ENCODE measurements around the gene NXPH4.

NXPH4 gene

GRCh38 chr12:57229046-57229633, 12.5 kb downstream of the NXPH4 start:
- Histone ChIP-seq H3K27ac (no peak overlapping the region), H3K27me3 (ENCODE audit: control insufficient read depth, insufficient read depth, low read length) (peaks cover 6% of the 10 kb centered on the region), H3K79me2 (no peaks in the 10 kb centered on the region), H3K9me3 (ENCODE audit: control insufficient read depth, low read length) (no peaks in the 10 kb centered on the region), H3K36me3 (ENCODE audit: control insufficient read depth, insufficient read depth, low read length) (no peaks in the 10 kb centered on the region), H2AFZ (peak overlapping the region; percentile 89), H3K4me3 (ENCODE audit: low read depth, low read length) (no peak overlapping the region), H3K9ac (no peak overlapping the region), H3K4me2 (ENCODE audit: low read length) (no peak overlapping the region), H3K4me1 (peaks cover 15% of the 10 kb centered on the region)
- no peak for TF ChIP-seq CTCF (IDR thresholded peaks at IDR 0.05)

- H3K27me3 ChIP-seq (ENCODE audit: control insufficient read depth, insufficient read depth, low read length), result peaks cover 4% of the 10 kb centered on the region
- H2AFZ ChIP-seq, result peak within 1 kb of the TSS; percentile 89
- TF ChIP-seq CTCF (IDR thresholded peaks at IDR 0.05), result no peak
- no peak within 1 kb of the TSS for H3K9ac ChIP-seq
- H3K79me2 ChIP-seq, result no peaks in the 10 kb centered on the region
- no peaks in the 10 kb centered on the region for H3K36me3 ChIP-seq (ENCODE audit: control insufficient read depth, insufficient read depth, low read length)
- H3K4me3 ChIP-seq (ENCODE audit: low read depth, low read length), result peak within 1 kb of the TSS; percentile 80
- peak within 1 kb of the TSS; percentile 91 for H3K4me2 ChIP-seq (ENCODE audit: low read length)
- H3K4me1 ChIP-seq, result peaks cover 15% of the 10 kb centered on the region
- H3K27ac ChIP-seq, result peak within 1 kb of the TSS; percentile 37
- H3K9me3 ChIP-seq (ENCODE audit: control insufficient read depth, low read length), result no peaks in the 10 kb centered on the region
These were observed 13.2 kb downstream of the NXPH4 start, which contains the start of gene SHMT2 for GRCh38 chr12:57229634-57230380. SHMT2 (plus strand) TSS chr12:57229711; CDS start chr12:57229779, 68 bp downstream.

DNA sequence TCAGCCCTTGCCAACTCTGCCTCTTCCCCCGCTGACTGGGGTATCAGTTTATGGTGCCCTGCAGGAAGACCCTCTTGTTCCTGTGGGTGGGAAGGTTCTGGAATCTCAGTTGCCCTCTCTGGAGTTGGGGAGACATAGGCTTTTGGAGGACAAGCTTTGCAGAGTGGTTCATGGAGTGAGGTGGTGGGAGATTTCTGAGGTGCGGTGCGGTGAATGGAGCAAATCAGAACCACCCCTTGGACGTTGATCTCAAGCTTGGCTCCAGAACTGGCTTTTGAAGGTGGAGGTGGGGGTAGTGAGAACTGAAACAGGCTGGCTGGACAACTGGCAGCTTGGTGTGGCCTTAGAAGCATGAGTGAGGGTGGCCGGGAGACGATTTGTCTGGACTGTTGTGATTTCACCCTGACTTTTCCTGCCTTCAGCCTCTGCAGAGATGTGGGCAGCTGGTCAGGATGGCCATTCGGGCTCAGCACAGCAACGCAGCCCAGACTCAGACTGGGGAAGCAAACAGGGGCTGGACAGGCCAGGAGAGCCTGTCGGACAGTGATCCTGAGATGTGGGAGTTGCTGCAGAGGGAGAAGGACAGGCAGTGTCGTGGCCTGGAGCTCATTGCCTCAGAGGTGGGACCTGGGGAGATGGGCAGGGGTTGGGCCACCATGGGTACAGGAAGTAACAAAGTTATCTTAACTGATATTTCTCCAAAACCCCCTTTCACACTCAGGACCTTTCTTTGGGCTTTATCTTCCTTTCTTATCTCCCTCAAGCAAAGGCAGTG, 14.0 kb downstream of the NXPH4 start:
- Histone ChIP-seq H3K4me1 (peaks cover 15% of the 10 kb centered on the region), H3K27ac (no peak overlapping the region), H3K79me2 (no peaks in the 10 kb centered on the region), H3K4me3 (ENCODE audit: low read depth, low read length) (no peak overlapping the region), H3K4me2 (ENCODE audit: low read length) (peak overlapping the region; percentile 91), H3K36me3 (ENCODE audit: control insufficient read depth, insufficient read depth, low read length) (no peaks in the 10 kb centered on the region), H3K9ac (no peak overlapping the region), H2AFZ (no peak overlapping the region), H3K27me3 (ENCODE audit: control insufficient read depth, insufficient read depth, low read length) (peaks cover 3% of the 10 kb centered on the region), H3K9me3 (ENCODE audit: control insufficient read depth, low read length) (no peaks in the 10 kb centered on the region)
- no peak for TF ChIP-seq CTCF (IDR thresholded peaks at IDR 0.05)

DNA sequence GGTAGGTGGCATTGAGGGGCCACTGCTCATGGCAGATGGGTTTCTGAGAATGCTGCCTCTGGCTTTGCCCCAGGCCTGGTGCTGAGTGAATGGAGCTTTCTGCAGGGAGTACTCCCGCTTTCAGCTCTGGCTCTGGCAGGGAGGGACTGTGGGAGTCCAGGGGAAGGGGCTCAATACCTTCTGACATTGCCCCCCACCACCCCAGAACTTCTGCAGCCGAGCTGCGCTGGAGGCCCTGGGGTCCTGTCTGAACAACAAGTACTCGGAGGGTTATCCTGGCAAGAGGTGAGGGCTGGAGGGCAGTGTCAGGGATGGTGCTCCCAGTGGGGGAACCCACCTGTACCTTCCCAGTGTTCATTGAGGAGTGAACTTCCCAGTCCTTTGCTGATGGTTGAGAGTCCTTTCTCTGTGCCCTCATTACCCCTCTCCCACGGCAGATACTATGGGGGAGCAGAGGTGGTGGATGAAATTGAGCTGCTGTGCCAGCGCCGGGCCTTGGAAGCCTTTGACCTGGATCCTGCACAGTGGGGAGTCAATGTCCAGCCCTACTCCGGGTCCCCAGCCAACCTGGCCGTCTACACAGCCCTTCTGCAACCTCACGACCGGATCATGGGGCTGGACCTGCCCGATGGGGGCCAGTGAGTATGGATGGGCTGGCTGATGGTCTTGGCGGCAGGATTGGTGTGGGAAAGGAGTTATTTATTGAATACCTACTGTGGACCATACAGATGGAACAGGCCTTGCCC, 14.9 kb downstream of the NXPH4 start:
- Histone ChIP-seq H3K9ac (no peak overlapping the region), H3K4me3 (ENCODE audit: low read depth, low read length) (no peak overlapping the region), H3K9me3 (ENCODE audit: control insufficient read depth, low read length) (no peaks in the 10 kb centered on the region), H3K4me2 (ENCODE audit: low read length) (no peak overlapping the region), H3K36me3 (ENCODE audit: control insufficient read depth, insufficient read depth, low read length) (no peaks in the 10 kb centered on the region), H3K4me1 (peaks cover 15% of the 10 kb centered on the region), H3K27me3 (ENCODE audit: control insufficient read depth, insufficient read depth, low read length) (peaks cover 3% of the 10 kb centered on the region), H3K27ac (no peak overlapping the region), H3K79me2 (no peaks in the 10 kb centered on the region), H2AFZ (no peak overlapping the region)
- TF ChIP-seq CTCF (IDR thresholded peaks at IDR 0.05), result no peak

Data from parathyroid adenoma (tissue), 2 donors.